ENCODE measurements around the gene ZNF699. TPM values are rescaled to one million over a fixed set of nuclear protein-coding genes. Genes with fewer than 3 reads are reported as not detected.

The ZNF699 gene
- total and polyA plus RNA-seq, 2 of the 13 experiments (the other 11 are each of a cell fraction or from before 2014, with no cell fraction given): 0.33 to 2.2 TPM

DNA sequence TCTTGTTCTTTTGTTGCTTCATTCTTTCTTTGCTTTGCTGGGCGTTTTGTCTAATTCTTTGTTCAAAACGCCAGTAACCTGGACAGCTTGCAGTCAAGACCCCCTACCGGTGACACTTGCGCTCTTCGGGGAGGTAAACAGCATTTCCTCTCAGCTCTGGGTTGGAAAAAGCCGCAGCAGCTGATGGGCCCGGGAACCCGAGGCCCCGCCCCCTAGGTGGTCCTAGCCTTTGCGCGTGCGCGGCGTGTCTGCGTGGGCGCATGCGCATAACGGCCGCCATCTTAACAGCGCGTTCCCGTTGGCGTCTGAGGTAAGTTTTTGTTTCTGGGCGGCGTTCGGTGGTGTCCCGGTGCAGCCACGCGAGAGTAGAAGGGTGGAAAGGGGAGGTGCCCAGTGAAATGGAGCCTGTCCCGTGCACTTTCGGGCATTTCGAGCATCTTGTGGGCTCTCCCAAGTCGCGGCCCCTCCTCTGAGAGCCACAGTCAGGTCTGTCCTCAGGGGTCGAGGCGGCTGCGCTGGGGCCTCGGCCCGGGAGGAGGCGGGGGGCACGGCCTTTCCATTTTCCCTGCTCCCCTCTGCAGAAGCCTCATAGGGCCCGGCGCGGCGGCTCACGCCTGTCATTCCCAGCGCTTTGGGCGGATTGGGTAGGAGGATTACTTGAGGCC lies 14.4 kb upstream of the ZNF699 start, which contains the start of gene ZNF559 (continued):
- TF ChIP-seq CBX2 (IDR thresholded peaks at IDR 0.05; ENCODE audit: low read depth, low read length) (no peak), CBX2 (CRISPR knock-in tag; IDR thresholded peaks at IDR 0.05; ENCODE audit: low read depth) (no peak), ZNF180 (CRISPR knock-in tag; IDR thresholded peaks at IDR 0.05; ENCODE audit: borderline replicate concordance, low read depth) (no peak), ZNF556 (CRISPR knock-in tag; IDR thresholded peaks at IDR 0.05; ENCODE audit: borderline replicate concordance) (no peak), TARDBP (CRISPR knock-in tag; IDR thresholded peaks at IDR 0.05) (no peak), PAX8 (CRISPR knock-in tag; IDR thresholded peaks at IDR 0.05; ENCODE audit: borderline replicate concordance) (no peak), HNF4G (IDR thresholded peaks at IDR 0.05; ENCODE audit: borderline replicate concordance, low read depth, low read length) (no peak), HNF4G (CRISPR knock-in tag; IDR thresholded peaks at IDR 0.05; ENCODE audit: borderline replicate concordance, low read depth) (no peak), ZNF24 (IDR thresholded peaks at IDR 0.05) (no peak), ZFP36L2 (CRISPR knock-in tag; IDR thresholded peaks at IDR 0.05) (no peak), BRD4 (CRISPR knock-in tag; IDR thresholded peaks at IDR 0.05) (no peak), ZNF296 (CRISPR knock-in tag; conservative IDR thresholded peaks at IDR 0.05) (no peak), MLLT10 (CRISPR knock-in tag; IDR thresholded peaks at IDR 0.05) (no peak), CCDC6 (CRISPR knock-in tag; IDR thresholded peaks at IDR 0.05) (no peak), ZNF75D (CRISPR knock-in tag; IDR thresholded peaks at IDR 0.05; ENCODE audit: borderline replicate concordance) (no peak), RBAK (CRISPR knock-in tag; IDR thresholded peaks at IDR 0.05) (no peak), CHD2 (IDR thresholded peaks at IDR 0.05; ENCODE audit: low read depth, low read length) (peak; percentile 92), MTA1 (CRISPR knock-in tag; IDR thresholded peaks at IDR 0.05; ENCODE audit: borderline replicate concordance) (no peak), EZH2 (conservative IDR thresholded peaks at IDR 0.05; ENCODE audit: low read depth, low read length) (no peak), SP4 (CRISPR knock-in tag; IDR thresholded peaks at IDR 0.05) (0 out of 2 replicates have a peak, but pooled peaks have one; percentile 26), TAF1 (CRISPR knock-in tag; IDR thresholded peaks at IDR 0.05) (0 out of 2 replicates have a peak, but pooled peaks have one; percentile 26)
- TF ChIP-seq, protein P1, sequence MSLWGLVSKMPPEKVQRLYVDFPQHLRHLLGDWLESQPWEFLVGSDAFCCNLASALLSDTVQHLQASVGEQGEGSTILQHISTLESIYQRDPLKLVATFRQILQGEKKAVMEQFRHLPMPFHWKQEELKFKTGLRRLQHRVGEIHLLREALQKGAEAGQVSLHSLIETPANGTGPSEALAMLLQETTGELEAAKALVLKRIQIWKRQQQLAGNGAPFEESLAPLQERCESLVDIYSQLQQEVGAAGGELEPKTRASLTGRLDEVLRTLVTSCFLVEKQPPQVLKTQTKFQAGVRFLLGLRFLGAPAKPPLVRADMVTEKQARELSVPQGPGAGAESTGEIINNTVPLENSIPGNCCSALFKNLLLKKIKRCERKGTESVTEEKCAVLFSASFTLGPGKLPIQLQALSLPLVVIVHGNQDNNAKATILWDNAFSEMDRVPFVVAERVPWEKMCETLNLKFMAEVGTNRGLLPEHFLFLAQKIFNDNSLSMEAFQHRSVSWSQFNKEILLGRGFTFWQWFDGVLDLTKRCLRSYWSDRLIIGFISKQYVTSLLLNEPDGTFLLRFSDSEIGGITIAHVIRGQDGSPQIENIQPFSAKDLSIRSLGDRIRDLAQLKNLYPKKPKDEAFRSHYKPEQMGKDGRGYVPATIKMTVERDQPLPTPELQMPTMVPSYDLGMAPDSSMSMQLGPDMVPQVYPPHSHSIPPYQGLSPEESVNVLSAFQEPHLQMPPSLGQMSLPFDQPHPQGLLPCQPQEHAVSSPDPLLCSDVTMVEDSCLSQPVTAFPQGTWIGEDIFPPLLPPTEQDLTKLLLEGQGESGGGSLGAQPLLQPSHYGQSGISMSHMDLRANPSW (CRISPR knock-in tag; IDR thresholded peaks at IDR 0.05; ENCODE audit: borderline replicate concordance): no peak
- TF ChIP-seq, protein P2, sequence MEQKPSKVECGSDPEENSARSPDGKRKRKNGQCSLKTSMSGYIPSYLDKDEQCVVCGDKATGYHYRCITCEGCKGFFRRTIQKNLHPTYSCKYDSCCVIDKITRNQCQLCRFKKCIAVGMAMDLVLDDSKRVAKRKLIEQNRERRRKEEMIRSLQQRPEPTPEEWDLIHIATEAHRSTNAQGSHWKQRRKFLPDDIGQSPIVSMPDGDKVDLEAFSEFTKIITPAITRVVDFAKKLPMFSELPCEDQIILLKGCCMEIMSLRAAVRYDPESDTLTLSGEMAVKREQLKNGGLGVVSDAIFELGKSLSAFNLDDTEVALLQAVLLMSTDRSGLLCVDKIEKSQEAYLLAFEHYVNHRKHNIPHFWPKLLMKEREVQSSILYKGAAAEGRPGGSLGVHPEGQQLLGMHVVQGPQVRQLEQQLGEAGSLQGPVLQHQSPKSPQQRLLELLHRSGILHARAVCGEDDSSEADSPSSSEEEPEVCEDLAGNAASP (CRISPR knock-in tag; IDR thresholded peaks at IDR 0.05; ENCODE audit: borderline replicate concordance): no peak
- TF ChIP-seq, protein P3, sequence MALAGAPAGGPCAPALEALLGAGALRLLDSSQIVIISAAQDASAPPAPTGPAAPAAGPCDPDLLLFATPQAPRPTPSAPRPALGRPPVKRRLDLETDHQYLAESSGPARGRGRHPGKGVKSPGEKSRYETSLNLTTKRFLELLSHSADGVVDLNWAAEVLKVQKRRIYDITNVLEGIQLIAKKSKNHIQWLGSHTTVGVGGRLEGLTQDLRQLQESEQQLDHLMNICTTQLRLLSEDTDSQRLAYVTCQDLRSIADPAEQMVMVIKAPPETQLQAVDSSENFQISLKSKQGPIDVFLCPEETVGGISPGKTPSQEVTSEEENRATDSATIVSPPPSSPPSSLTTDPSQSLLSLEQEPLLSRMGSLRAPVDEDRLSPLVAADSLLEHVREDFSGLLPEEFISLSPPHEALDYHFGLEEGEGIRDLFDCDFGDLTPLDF (CRISPR knock-in tag; IDR thresholded peaks at IDR 0.05): peak; percentile 6; the same call in 1 of the 2 replicates
- TF ChIP-seq, protein P4, sequence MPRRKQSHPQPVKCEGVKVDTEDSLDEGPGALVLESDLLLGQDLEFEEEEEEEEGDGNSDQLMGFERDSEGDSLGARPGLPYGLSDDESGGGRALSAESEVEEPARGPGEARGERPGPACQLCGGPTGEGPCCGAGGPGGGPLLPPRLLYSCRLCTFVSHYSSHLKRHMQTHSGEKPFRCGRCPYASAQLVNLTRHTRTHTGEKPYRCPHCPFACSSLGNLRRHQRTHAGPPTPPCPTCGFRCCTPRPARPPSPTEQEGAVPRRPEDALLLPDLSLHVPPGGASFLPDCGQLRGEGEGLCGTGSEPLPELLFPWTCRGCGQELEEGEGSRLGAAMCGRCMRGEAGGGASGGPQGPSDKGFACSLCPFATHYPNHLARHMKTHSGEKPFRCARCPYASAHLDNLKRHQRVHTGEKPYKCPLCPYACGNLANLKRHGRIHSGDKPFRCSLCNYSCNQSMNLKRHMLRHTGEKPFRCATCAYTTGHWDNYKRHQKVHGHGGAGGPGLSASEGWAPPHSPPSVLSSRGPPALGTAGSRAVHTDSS (CRISPR knock-in tag; conservative IDR thresholded peaks at IDR 0.05): no peak
